Smooth muscle cell (in vitro differentiated cells): ENCODE data around the gene TASP1. TPM values are rescaled to one million over a fixed set of nuclear protein-coding genes. Genes with fewer than 3 reads are reported as not detected.
A peak's percentile ranks its signal among the peaks of the same experiment; 100 is the strongest.

Experiments used
- DNase-seq: peaks from one replicate; lab custom pipeline; 2025; ENCODE audit not compliant: unreplicated experiment; lab: John Stamatoyannopoulos, UW
- H2AFZ ChIP-seq: fragments of 200-600 bp; sonication (generic); 2 replicates; pipeline ENCODE4 v1.6.0; 2016; ENCODE audit warnings: antibody characterized with exemption, low read depth, mild to moderate bottlenecking
- H3F3A ChIP-seq: fragments of 200-600 bp; sonication (generic); 2 replicates; pipeline ENCODE4 v1.6.0; 2017; ENCODE audit warnings: antibody characterized with exemption, low read depth
- H3K27ac ChIP-seq: fragments of 200-600 bp; sonication (generic); 2 replicates; pipeline ENCODE4 v1.5.1; 2016; ENCODE audit warnings: low read depth, mild to moderate bottlenecking
- H3K27me3 ChIP-seq: fragments of 200-600 bp; sonication (generic); 2 replicates; pipeline ENCODE4 v1.6.1; 2016; ENCODE audit warnings: low read depth, mild to moderate bottlenecking
- H3K36me3 ChIP-seq: fragments of 200-600 bp; sonication (generic); 2 replicates; pipeline ENCODE4 v1.5.1; 2016; ENCODE audit warnings: low read depth
- H3K4me1 ChIP-seq: fragments of 200-600 bp; sonication (generic); 2 replicates; pipeline ENCODE4 v1.5.1; 2016; ENCODE audit warnings: low read depth
- H3K4me2 ChIP-seq: fragments of 200-600 bp; sonication (generic); 2 replicates; pipeline ENCODE4 v1.6.0; 2016; ENCODE audit warnings: mild to moderate bottlenecking
- H3K4me3 ChIP-seq: fragments of 200-600 bp; sonication (generic); 2 replicates; pipeline ENCODE4 v1.5.1; 2016; ENCODE audit warnings: mild to moderate bottlenecking
- H3K79me2 ChIP-seq: fragments of 200-600 bp; sonication (generic); 2 replicates; pipeline ENCODE4 v1.6.0; 2016; ENCODE audit warnings: low read depth, mild to moderate bottlenecking
- H3K9ac ChIP-seq: fragments of 200-600 bp; sonication (generic); 2 replicates; pipeline ENCODE4 v1.6.0; 2016; ENCODE audit warnings: low read depth
- H3K9me3 ChIP-seq: fragments of 200-600 bp; sonication (generic); replicated peaks from 2 replicates; pipeline ENCODE4 v1.5.1; 2016; ENCODE audit warnings: low read depth
- H4K20me1 ChIP-seq: fragments of 200-600 bp; sonication (generic); 2 replicates; pipeline ENCODE4 v1.6.0; 2016; ENCODE audit warnings: low read depth
- WGBS: methylation state at CpG from one replicate; pipeline ENCODE4 v1.1.7; 2016; ENCODE audit warnings: low lambda C conversion rate; 5-methylcytosine and 5-hydroxymethylcytosine counted together
- polyA plus RNA-seq: library from polyadenylated mRNA; unstranded; fragments of >200 nt; fragmentation: Nextera tagmentation; extraction: Ambion mirVana; gene quantifications from 2 replicates; pipeline ENCODE4 v1.2.1, GENCODE V29; 2016
- total RNA-seq: library from RNA; depleted of rRNA; stranded (reverse); fragments of >200 nt; gene quantifications from 2 replicates; pipeline ENCODE4 v1.2.3, GENCODE V29; 2014
- TF ChIP-seq, protein P1 (sequence below): fragments of 200-600 bp; sonication (generic); IDR thresholded peaks from 2 replicates; pipeline ENCODE4 v1.5.1; 2017; ENCODE audit warnings: borderline replicate concordance, mild to moderate bottlenecking, antibody characterized with exemption; ENCODE audit not compliant: insufficient read depth, poor library complexity, severe bottlenecking

Gene TASP1
- total and polyA plus RNA-seq, 2 experiments from 2014 or later = 6.4 to 17.5 TPM

DNA sequence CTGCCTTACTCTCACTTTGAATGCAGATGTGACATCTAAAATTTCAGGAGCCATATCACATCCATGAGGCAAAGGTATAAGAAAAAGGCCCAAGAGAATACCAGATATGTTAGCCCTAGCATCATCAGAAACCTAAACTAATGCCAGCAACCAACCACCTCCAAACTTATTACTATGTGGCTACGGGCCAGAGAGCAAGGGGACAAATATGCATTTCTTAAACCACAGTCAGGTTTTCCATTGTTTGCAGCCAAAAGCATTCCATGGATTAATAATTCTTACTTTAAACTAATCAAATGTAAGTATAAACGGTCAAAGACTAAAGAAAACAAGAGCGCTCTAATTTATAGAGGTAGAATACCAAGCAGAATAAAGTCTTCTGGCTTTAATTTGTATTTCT is 84.7 kb downstream of the TASP1 start:
- no peaks in the 10 kb centered on the region for H3K9me3 ChIP-seq
- DNase-seq = no peak
- H3K4me3 ChIP-seq = no peak overlapping the region
- no peak overlapping the region for H2AFZ ChIP-seq
- no peaks in the 10 kb centered on the region for H3K27me3 ChIP-seq
- no peaks in the 10 kb centered on the region for H3K79me2 ChIP-seq
- H3K27ac ChIP-seq = no peak overlapping the region
- no peak overlapping the region for H3K4me2 ChIP-seq
- TF ChIP-seq, protein P1, sequence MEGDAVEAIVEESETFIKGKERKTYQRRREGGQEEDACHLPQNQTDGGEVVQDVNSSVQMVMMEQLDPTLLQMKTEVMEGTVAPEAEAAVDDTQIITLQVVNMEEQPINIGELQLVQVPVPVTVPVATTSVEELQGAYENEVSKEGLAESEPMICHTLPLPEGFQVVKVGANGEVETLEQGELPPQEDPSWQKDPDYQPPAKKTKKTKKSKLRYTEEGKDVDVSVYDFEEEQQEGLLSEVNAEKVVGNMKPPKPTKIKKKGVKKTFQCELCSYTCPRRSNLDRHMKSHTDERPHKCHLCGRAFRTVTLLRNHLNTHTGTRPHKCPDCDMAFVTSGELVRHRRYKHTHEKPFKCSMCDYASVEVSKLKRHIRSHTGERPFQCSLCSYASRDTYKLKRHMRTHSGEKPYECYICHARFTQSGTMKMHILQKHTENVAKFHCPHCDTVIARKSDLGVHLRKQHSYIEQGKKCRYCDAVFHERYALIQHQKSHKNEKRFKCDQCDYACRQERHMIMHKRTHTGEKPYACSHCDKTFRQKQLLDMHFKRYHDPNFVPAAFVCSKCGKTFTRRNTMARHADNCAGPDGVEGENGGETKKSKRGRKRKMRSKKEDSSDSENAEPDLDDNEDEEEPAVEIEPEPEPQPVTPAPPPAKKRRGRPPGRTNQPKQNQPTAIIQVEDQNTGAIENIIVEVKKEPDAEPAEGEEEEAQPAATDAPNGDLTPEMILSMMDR = no peak
- H3K36me3 ChIP-seq = no peaks in the 10 kb centered on the region
- H3K4me1 ChIP-seq = no peaks in the 10 kb centered on the region
- H3K9ac ChIP-seq = no peak overlapping the region
- WGBS = over 99% methylated on average over 3 of the region's 3 CpGs
- no peaks in the 10 kb centered on the region for H4K20me1 ChIP-seq
- H3F3A ChIP-seq = no peaks in the 10 kb centered on the region

DNA sequence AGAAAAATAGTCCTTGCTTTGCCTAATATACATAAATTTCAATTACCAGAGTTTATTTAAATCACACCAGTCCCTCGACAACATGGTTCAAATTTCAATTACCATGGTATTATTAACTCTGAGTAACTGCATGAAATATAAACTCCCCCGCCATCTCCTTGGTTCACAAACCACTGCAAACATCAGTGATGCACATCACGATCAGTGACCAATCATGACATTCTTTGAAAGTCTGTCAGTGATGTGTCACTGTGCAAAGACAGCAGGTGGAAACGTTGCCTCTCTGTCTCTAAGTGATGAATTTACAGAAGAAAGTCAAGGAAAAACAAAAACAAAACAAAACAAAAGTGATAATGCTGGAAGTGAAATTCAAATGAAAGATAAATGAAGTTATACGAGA is 86.7 kb downstream of the TASP1 start:
- no peaks in the 10 kb centered on the region for H3K27me3 ChIP-seq
- no peak overlapping the region for H2AFZ ChIP-seq
- H3K79me2 ChIP-seq = no peaks in the 10 kb centered on the region
- H3K4me1 ChIP-seq = no peaks in the 10 kb centered on the region
- H3K9ac ChIP-seq = no peak overlapping the region
- no peaks in the 10 kb centered on the region for H3K9me3 ChIP-seq
- H3K27ac ChIP-seq = no peak overlapping the region
- DNase-seq = no peak
- H3K4me3 ChIP-seq = no peak overlapping the region
- H3K36me3 ChIP-seq = no peaks in the 10 kb centered on the region
- no peaks in the 10 kb centered on the region for H4K20me1 ChIP-seq
- H3K4me2 ChIP-seq = no peak overlapping the region
- WGBS = 90% methylated on average over 5 of the region's 5 CpGs
- TF ChIP-seq, protein P1 = no peak
- peaks cover 2% of the 10 kb centered on the region for H3F3A ChIP-seq

DNA sequence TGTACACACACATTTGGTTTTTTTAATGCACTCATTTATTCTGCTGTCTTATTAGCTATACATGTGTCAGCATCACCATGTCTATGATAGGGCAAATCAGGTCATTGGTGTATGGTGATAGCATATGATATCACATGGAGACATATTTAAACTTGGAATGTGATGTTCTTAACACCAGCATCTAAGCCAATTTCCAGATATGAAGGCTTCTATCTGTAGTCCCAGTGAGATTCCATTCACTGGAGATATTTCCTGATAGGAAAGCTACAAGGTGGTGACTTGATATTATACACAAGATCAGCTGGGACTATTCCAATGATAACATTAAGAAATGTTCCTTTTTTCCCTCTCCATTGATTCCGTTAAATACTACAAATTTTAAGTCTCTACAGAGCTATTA is 89.3 kb downstream of the TASP1 start:
- no peak overlapping the region for H3K4me2 ChIP-seq
- H3K36me3 ChIP-seq = no peaks in the 10 kb centered on the region
- no peaks in the 10 kb centered on the region for H4K20me1 ChIP-seq
- H3K27me3 ChIP-seq = no peaks in the 10 kb centered on the region
- no peak overlapping the region for H3K4me3 ChIP-seq
- no peak for DNase-seq
- H3K79me2 ChIP-seq = no peaks in the 10 kb centered on the region
- WGBS = 92% methylated on average over 1 of the region's 1 CpG
- H3K4me1 ChIP-seq = peaks cover 3% of the 10 kb centered on the region
- H3K9me3 ChIP-seq = no peaks in the 10 kb centered on the region
- no peak overlapping the region for H3K9ac ChIP-seq
- no peak overlapping the region for H3K27ac ChIP-seq
- peaks cover 15% of the 10 kb centered on the region for H3F3A ChIP-seq
- no peak overlapping the region for H2AFZ ChIP-seq
- TF ChIP-seq, protein P1 = no peak

DNA sequence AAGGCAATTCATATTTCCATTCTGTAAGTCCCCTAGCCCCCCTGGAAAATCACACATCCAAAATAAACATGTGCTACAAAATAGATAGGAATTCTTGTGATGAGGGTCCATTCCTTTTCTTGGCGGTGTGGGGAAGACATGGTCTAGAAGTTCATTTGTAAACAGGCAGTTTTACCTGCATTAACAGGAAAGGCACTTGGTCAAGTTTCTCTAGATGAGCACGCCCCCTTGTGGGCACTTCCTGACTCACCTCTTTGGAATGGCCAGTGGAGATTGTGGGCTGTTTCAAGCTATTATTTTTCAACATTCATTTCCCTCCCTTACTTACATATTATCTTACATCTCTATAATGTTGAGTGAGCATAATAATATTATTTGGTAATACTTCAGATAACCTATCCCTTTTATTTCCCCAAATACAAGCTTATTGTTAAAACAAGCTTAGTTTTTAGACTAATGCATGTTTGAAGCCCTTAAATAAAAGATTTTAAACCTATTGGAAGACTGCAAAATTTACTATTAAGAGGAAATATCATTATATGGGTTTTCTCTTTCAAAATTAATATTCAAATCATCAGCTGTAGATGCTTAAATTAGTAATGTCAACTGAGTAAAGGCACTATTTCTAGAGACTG is 92.1 kb downstream of the TASP1 start:
- H3K27me3 ChIP-seq = no peaks in the 10 kb centered on the region
- no peaks in the 10 kb centered on the region for H4K20me1 ChIP-seq
- peaks cover 15% of the 10 kb centered on the region for H3F3A ChIP-seq
- H3K9me3 ChIP-seq = no peaks in the 10 kb centered on the region
- peaks cover 3% of the 10 kb centered on the region for H3K4me1 ChIP-seq
- no peak overlapping the region for H3K4me3 ChIP-seq
- H3K27ac ChIP-seq = peak overlapping the region; percentile 62
- WGBS = 6% methylated on average over 2 of the region's 2 CpGs
- H3K79me2 ChIP-seq = no peaks in the 10 kb centered on the region
- no peak overlapping the region for H3K9ac ChIP-seq
- no peaks in the 10 kb centered on the region for H3K36me3 ChIP-seq
- H3K4me2 ChIP-seq = peak overlapping the region; percentile 58
- no peak overlapping the region for H2AFZ ChIP-seq
- DNase-seq = peak; percentile 27
- TF ChIP-seq, protein P1 = peak; percentile 76
